GM18868 (cell line): ENCODE data around the gene SMTNL2.
"Not testable (repeated sequence)": the region's sequence is repeated elsewhere in the genome, so short reads cannot be mapped to it uniquely, and the experiment has no call there.

ENCODE experiments used
- ATAC-seq: cut with Tn5 transposase; IDR thresholded peaks from one replicate; pipeline ENCODE4 v1.9.1; 2021; ENCODE audit warnings: mild to moderate bottlenecking, moderate library complexity; ENCODE audit not compliant: unreplicated experiment

Gene SMTNL2

DNA sequence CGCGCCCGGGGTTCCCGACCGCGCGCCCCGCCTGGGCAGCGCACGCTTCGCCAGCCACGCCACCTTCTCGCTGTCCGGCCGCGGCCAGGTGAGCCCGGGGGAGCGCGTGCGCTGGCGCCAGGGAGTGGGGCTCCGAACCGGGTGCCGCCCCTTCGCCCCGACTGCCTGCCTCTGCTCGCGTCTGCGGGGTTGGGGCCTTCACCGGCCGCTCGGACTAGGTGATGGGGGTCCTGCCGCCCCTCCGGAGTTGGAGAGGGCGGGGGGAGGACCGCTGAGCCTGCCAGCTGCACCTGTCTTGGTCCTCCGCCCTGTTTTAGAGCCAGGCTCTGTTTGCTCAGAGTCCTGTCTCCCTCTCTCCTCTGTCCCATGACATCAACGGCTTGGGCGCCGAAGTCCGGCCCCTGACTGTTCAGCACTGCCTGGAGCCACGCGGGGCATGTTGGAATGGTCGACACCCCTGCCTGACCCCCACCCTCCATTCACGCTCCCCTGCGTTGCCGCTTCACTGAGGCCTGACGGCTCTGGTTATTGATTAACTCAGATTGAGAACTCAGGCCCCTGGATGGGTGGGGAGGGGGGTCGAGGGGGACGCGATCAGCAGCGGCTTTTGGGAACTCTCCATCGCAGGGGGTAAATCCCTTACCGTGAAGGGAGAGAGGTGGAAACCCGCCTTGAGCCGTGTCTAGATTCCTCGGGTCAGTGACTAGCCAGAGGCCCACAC lies 748 bp downstream of the SMTNL2 start:
- no peak for ATAC-seq

DNA sequence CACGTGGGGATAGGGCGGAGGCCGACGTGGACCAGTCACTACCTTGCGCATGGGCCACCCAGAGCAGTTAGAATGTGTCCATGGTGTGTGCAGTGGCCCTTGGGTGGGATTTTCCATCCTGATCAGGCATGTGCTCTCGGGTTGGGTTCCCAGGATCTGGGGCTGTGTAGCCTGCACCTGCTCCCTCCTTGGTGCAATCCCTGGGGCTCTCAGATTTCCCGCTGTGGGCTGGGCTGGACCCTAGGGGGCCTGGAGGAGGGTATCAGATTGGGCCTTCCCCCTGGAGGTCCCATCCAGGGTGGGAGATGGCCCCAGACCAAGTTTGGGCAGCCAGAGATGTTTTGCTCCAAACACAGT lies 1.3 kb downstream of the SMTNL2 start:
- ATAC-seq = no peak

DNA sequence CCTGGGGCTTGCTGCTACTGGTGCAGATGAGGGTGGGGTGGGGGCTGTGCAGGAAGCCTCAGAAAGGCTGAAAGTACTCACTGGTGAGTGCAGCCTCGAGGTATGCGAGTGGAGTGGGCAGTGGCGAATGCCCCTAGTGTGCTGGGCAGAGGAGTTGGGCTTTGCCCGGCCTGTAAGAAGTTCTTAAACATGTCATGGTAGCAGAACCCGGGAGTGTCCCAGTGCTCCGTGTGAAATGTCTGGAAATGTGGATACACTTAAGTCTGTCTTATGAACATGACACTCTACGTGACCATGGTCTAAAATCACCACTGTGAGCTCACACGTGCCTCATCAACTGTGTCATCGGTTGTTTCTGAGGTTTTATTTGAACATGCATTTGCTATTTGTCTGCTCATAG lies 1.7 kb downstream of the SMTNL2 start:
- no peak for ATAC-seq

DNA sequence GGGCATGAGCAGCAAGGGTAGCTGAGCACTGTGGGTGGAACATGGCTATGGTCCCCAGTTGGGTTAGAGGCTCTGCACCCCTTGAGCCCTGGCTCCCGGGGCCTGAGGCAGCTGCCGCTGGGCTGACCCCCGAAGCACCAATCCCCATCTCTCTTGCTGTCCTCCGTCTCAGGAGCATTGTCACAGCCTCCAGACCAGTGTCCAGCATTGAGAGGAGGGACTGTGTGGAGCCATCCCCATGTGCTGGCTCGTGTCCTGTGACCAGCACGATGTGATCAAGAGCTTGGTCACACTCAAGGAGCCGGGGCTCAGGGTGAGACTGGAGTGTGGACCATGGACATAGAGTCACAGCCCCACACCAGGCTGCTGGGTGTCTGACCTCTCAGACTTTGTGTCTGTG lies 2.9 kb downstream of the SMTNL2 start:
- ATAC-seq = no peak

DNA sequence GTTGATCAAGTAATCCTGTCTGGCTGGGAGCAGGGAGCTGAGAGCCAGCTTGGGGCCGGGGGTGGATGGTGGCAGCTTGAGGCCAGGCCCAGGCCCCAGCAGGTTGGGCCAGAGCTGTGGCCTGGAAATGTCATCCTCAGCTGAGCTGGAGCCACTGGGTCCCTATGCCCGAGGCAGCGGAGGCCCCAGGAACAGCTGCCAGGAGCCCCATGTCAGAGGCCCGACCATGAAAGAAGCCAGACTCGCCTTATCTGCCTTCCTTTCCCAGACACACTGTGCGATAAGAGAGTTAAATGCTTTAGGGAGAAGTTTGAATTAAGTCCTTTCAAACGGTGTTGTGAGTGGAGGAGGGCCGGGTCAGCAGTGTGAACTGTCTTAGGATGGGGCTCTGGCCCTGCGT lies 3.5 kb downstream of the SMTNL2 start:
- ATAC-seq = no peak

DNA sequence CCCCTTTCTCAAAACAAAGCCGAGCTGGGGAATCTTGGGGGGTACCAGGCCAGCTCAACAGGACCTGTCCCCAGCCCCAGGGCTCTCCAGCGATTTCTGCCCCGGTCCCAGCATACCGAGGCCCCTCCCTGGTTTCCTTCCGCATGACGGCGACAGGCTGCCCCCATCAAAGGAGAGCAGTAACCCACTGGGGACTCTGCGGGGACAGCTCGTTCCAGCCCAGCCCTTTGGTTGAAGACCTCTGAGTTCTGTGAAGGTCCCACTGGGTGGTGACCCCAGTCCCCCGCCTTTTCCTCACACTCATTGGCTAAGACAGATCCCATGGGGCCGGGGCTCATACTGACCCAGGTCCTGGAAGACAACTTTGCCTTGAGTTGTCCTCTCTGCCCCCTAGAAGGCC lies 4.1 kb downstream of the SMTNL2 start:
- no peak for ATAC-seq

DNA sequence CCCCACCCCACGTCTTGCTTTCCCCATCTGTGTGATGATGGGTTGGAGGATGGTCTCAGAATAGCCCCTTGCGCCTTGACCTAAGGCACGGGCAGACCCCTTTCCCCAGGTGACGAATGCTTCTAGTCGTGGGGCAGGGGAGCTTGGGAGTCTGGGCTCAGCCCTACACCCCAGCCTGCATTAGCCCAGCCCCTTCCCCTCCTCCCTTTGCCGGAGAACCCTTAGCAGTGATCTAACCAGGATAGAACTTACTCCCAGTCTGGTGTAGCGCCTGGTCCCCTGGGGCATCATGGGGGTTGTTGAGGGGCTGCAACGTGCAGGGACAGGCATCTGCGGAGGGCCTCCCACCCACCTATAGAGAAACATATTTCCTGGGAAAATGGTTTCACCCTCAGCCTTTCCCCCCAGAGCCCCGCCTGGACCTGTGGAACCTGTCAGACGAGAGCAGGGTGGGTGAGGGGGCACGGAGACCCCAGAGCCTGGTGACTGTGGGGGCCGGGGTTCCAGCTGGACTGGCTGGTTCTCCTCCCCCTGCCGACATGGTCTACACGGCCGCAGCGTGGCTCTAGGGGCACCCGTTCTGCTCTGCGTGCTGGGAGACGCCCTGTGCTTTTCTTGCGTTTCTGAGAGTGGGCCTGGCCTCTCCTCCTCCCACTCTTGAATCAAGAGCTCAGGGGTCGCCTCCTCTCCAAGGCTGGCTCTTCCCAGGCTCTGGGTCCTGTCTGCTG lies 4.7 kb downstream of the SMTNL2 start:
- ATAC-seq = no peak

DNA sequence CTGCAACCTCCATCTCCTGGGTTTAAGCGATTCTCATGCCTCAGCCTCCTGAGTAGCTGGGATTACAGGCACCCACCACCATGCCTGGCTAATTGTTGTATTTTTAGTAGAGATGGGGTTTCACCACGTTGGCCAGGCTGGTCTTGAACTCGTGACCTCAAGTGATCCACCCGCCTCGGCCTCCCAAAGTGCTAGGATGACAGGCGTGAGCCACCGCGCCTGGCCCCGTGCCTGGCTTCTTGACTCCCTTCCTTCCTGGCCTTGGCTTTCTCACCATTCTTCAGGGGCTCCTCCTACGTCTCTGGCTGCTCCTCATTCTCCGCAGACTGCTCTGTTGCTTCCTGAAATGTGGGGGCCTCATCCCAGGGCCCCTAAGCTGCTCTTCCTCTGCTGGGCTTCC lies 5.7 kb downstream of the SMTNL2 start:
- ATAC-seq = not testable (repeated sequence)

DNA sequence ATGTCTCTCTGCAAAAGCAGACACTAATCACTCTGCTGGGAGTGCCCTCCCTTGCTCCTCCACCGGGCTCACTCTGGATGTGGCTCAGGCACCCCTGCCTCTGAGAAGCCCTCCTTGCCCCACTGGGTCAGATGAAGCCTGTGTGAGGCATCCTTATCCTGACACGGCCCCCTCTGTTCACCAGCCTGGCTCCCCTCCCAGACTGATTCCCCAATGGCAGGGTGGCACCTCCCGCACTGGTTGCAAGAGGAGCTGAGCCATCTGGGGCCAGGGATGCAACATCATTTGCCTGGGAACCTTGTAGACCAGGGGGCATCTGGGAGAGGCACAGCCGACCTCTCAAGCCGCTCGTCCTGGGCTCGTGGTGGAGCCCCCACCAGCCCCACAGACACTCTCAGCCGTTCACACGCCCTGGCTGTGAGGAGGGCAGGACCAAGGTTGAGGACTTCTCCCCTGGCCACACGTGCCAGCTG lies 6.7 kb downstream of the SMTNL2 start:
- ATAC-seq = no peak

DNA sequence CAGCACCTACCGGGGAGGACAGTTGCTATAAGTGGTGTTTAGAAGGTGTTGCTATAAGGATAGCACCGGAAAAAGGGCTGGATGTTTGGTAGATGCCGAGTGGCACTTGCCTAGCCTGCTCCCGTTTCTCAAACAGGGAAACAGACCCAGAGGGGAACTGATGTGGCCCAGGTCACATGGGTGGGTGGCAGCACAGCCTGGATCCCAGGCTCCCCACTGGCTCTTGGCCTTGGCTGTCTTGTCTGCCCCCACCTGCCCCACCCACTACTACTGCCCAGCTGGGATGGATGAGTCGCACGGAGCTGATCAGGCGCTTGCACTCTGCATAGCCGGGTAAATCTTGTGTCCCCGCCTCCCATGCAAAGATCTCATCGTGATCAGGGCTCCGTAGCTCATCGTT lies 7.2 kb downstream of the SMTNL2 start:
- no peak for ATAC-seq

DNA sequence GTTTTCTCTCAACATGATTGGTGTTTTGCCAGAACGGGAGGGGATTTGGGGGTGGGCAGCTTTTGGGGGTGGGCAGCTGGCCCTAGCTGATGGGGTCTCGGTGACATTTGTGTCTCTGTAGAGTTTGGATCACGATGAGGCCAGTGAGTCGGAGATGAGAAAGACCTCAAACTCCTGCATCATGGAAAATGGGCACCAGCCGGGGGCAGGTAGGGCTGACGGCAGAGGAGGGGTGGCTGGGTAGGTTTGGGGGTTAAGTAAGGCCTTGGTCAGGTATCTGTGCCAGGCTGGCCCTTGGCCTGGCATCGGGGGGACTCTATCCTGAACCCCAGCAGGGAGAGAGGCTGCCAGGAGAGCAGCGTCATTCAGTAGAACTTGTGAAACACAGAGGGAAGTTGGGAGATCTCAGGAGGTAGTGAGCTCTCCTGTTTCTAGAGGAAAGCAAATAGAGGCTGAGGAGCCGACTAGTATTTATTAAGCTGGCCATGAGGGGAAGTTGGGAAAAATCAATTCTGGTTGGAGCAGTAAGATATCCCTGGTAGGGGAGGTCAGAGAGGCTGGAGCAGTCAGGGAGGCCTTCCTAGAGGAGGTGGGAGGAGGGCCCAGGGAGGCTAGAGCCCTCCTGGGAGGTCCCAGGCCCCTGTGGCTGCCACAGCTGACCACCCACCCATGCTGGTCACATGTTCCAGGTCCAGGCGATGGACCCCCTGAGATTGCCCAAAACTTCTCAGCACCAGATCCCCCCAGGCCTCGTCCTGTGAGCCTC lies 8.1 kb downstream of the SMTNL2 start:
- ATAC-seq = no peak

DNA sequence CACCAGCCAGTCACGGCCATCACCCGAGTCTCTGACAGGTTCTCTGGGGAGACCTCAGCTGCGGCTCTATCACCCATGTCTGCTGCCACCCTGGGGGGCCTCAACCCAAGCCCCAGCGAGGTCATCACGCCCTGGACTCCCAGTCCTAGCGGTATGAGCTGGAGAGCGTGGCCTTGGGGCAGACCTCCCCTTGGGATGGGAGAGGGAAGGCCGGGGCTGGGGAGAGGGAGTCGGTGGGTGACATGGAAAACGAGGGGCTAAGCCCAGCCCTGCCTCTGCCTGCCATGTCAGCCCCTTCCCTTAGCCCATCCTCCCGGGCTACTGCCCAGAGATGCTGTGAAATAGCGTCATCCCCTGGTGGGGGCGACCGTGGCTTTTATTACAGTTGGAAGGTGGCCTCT lies 8.7 kb downstream of the SMTNL2 start:
- ATAC-seq = no peak

DNA sequence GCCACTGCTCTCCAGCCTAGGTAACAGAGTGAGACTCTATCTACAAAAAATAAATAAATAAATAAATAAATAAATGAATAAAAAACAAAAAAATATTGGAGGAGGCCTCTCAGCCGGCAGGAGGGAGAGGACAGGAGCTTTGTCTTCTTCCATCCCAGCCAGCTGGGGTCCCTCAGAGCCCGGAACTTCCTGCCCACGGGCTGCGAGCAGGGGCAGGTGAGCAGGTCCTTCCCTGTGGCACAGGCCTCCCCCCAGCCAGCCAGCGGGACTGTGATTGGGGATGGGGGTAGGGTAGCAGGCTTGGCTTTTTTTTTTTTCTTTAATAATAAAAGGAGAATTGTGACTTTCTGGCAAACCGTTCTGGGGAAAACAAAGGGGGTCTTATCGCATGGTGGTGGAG lies 10.1 kb downstream of the SMTNL2 start:
- no peak for ATAC-seq

DNA sequence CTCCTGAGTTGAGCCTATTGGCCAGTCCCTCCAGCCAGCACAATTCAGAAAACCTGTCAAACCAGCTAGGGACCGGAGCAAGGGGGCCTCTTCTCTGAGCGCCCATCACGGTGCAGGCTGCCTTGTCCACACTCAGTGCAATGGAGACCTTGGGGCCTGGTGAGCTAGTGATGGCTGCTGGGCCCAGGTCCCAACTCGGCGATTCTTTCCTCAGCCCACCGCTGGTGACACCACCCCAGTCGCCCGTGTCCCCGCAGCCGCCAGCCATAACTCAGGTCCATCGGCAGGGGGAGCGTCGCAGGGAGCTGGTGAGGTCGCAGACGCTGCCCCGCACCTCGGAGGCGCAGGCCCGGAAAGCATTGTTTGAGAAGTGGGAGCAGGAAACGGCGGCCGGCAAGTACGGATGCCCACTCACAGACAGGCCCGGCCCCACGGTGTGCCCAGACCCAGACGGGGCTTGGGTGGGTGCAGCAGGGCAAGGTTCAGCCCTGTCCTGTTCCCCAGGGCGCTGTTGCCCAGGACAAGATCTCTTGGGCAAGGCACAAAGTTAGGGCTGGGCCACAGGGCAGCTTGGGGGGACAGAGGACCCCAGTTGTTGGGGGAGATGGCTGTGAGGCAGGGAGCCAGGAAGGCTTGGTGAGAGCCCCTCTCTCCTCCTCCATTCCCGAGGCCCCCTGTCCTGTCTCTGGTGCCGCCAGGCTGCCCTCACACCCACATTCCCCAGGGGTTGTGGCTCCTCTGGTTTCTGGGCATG lies 10.8 kb downstream of the SMTNL2 start:
- no peak for ATAC-seq

DNA sequence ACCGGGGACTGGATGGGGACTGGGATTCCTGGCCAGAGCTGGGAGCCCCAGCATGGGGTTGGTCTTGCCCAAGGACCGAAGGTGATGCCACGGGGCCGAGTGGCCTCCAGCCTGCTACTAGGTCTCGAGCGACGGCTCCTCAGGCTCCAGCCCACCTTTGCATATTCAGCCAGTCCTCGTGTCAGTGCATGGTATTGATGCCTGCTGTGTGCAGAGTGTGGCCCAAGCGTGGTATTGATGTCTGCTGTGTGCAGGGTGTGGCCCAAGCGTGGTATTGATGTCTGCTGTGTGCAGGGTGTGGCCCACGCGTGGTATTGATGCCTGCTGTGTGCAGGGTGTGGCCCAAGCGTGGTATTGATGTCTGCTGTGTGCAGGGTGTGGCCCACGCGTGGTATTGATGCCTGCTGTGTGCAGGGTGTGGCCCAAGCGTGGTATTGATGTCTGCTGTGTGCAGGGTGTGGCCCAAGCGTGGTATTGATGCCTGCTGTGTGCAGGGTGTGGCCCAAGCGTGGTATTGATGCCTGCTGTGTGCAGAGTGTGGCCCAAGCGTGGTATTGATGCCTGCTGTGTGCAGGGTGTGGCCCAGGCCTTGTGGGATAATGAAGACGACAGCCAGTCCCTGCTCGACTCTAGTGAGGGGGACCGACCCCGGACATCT lies 11.5 kb downstream of the SMTNL2 start:
- ATAC-seq = not testable (repeated sequence)

DNA sequence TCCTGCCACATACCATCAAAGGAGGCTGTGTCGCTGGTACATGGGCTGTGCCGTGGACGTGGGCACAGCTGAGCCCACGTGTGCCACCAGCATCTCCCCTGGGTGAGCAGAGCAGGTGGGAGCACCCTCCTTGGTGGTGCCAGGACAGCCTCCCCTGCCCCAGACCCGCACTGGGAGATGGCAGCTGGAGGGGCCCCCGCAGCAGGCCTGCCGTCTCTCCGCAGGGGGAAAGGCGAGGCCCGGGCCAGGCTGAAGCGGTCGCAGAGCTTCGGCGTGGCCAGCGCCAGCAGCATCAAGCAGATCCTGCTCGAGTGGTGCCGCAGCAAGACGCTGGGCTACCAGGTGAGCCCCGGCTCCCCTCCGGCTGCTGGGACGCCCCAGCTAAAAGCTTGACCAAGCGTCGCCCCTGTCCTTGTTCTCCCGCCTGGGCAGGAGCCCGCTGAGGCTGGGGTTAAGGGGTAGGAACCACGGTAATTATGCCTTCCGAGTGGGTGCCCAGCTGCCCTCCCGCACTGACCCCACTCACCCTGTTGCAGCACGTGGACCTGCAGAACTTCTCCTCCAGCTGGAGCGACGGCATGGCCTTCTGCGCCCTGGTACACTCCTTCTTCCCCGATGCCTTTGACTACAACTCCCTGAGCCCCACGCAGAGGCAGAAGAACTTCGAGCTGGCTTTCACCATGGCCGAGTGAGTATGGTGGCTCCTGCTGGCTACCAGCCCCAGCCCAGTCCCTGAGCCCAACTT lies 12.5 kb downstream of the SMTNL2 start:
- no peak for ATAC-seq

DNA sequence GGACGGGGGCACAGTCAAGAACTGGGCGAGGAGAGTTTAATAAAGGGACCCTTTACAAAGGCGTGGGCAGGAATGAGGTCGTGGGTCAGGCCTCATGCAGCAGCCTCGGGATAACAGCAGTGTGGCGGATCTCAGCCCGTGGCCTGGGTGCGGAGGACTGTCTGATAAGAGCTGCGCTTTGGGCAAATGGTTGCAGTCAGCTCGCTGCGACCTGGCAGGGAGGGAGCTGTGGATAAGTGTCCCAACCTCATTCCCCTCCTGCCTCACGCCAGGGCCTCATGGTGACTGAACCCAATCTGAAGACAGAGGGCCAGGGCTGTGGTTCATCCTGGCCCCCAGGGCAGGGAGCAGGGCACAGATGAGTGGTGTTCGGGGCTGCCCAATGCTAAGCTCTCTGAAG lies 13.6 kb downstream of the SMTNL2 start:
- no peak for ATAC-seq

DNA sequence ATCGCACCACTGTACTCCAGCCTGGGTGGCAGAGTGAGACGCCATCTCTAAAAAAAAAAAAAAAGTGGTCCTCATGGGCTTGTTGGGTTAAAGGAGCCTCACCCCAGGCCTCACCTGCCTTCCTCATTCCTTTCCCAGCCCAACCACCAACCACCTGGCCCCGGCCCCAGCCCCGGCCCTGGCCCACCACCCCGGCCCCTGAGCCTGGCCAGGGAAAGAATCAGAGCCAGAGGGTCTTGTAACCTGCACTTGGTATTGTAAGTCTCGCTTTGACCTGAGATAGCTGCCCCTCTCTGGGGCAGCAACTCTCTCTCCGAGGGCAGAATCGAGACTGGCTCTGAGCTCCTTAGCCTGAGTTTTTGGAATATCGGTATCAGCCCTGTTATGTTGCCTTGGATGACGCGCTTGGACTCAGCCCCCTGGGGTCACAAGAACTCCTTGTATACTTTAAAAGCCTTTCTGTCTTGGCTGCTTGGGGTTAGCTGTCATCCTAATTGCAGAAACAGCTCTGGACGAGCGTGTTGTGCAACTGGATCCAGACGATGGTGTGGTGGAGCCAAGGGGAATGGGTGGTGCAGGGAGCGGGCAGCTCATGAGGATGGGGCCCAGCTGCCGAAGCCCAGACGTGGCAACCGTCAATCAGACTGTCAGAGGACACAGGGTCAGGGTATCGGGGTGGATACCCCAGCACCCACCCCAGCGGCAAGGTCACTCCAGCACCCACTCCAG lies 14.6 kb downstream of the SMTNL2 start:
- no peak for ATAC-seq
